A549 treated with DMSO at 1 μM for 4 hours (cell line): ENCODE data around the gene CCL16. TPM values are rescaled to one million over a fixed set of nuclear protein-coding genes. Genes with fewer than 3 reads are reported as not detected.

Source experiments
- total RNA-seq: library from RNA; stranded (reverse); fragments of 200-300 nt; extraction: Qiagen RNA extraction; gene quantifications from 5 replicates; pipeline ENCODE4 v1.2.3, GENCODE V29; 2022; ENCODE audit warnings: low read depth

Gene CCL16, protein sequence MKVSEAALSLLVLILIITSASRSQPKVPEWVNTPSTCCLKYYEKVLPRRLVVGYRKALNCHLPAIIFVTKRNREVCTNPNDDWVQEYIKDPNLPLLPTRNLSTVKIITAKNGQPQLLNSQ
- total RNA-seq: not detected in 5 replicates

GRCh38 chr17:35981246-35981645, at the start of gene CCL16:
Gene CCL16 (minus strand): TSS chr17:35981497. CDS start chr17:35981420, 77 bp downstream.

GRCh38 chr17:36017799-36018198, 36.5 kb upstream of the CCL16 start, which contains the start of gene CCL23:
Gene CCL23 (minus strand): TSS chr17:36017972. CDS start chr17:36017897, 75 bp downstream.

GRCh38 chr17:36001110-36001771, 19.9 kb upstream of the CCL16 start, which contains the start of gene CCL15:
Gene CCL15 (minus strand): TSS chr17:36001553. CDS start chr17:36001492, 61 bp downstream.

DNA sequence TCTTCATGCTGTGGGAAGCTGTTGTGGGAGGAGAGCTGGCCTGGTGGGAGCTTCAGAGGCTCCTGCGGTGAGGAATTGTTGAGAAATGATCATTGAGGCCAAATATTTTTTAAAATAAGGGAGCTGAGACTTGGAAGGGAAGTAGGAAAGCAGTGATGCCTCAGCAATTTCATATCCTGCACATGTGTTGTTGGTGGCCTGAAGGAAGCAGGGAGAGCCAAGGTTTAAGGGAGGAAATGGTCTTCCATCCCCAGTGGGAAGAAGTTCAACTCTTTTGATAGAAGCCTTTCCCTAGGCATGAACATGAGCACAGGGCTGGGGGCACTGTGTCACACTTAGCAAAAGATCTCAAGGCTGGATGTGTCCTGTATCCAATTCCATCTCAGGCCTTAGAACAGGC, 5.3 kb upstream of the CCL16 start, which contains the start of gene CCL14:
Gene CCL14 (minus strand): TSS at position 87 of the 400 bp plus-strand sequence. CDS start 80 bp downstream, at position 7.

DNA sequence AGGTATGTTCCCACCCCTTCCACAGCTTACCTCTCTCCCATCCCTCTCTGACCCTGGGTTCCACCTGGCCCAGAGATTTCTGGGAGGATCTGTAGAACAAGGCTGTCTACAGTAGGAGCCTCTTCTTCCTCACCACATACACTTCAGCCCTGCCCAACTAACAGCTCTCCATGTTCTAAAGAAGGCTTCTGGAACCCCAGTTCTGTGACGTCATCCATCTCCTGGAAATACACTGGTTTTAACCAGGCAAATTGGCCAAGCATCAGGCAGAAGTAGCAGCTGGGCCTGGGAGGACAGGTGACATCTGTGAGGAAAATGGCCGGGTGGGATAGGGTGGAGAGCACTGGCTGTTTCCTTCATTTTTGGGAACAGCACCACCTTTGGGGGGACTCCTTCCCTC, 37.8 kb downstream of the CCL16 start, which contains the start of gene LYZL6:
Gene LYZL6 (minus strand): TSS at position 177 of the 400 bp plus-strand sequence. CDS start 4,357 bp downstream, outside the sequence.

GRCh38 chr17:35930211-35931065, 50.9 kb downstream of the CCL16 start, which contains the start of gene RDM1:
Gene RDM1 (minus strand): TSS chr17:35930773. CDS start chr17:35930727, 46 bp downstream.

Other genes with a start within 250 kb of the CCL16 start
- 0.06 to 0.13 TPM (median 0.10 TPM) in 4 of 5 replicates, not detected in the other for gene RASL10B, start 249.9 kb downstream of the CCL16 start, total RNA-seq
- gene GAS2L2, start 228.3 kb downstream of the CCL16 start, total RNA-seq: 0.03 to 0.13 TPM (median 0.07 TPM) in 5 replicates
- gene C17orf50, start 220.6 kb downstream of the CCL16 start, total RNA-seq: 0.16 to 0.30 TPM (median 0.24 TPM) in 5 replicates
- gene MMP28, start 185.9 kb downstream of the CCL16 start, total RNA-seq: 4.6 to 7.2 TPM (median 6.0 TPM) in 5 replicates
- 212 to 223 TPM (median 214 TPM) in 5 replicates for gene TAF15, start 172.0 kb downstream of the CCL16 start, total RNA-seq
- not detected in 5 replicates for gene HEATR9, start 112.6 kb downstream of the CCL16 start, total RNA-seq
- 1.6 to 2.1 TPM (median 1.6 TPM) in 5 replicates for gene CCL5, start 101.1 kb downstream of the CCL16 start, total RNA-seq
- 2.1 to 4.0 TPM (median 3.1 TPM) in 5 replicates for gene RDM1, start 50.7 kb downstream of the CCL16 start, total RNA-seq
- not detected in 5 replicates for gene LYZL6, start 37.8 kb downstream of the CCL16 start, total RNA-seq
- not detected in 5 replicates for gene CCL14, start 5.2 kb upstream of the CCL16 start, total RNA-seq
- 0.09 TPM in 1 of 5 replicates, not detected in the others for gene CCL15, start 20.1 kb upstream of the CCL16 start, total RNA-seq
- gene CCL23, start 36.5 kb upstream of the CCL16 start, total RNA-seq: not detected in 5 replicates
- gene CCL18, start 82.8 kb upstream of the CCL16 start, total RNA-seq: not detected in 5 replicates
- gene CCL3, start 108.6 kb upstream of the CCL16 start, total RNA-seq: not detected in 5 replicates
- not detected in 5 replicates for gene CCL4, start 122.3 kb upstream of the CCL16 start, total RNA-seq
- 2.1 to 3.7 TPM (median 3.4 TPM) in 5 replicates for gene TBC1D3B, start 195.1 kb upstream of the CCL16 start, total RNA-seq
- gene CCL3L1, start 215.3 kb upstream of the CCL16 start, total RNA-seq: not detected in 5 replicates
- gene CCL4L2, start 229.6 kb upstream of the CCL16 start, total RNA-seq: not detected in 5 replicates